ENCODE data around the gene INPP5J. TPM values are rescaled to one million over a fixed set of nuclear protein-coding genes. Genes with fewer than 3 reads are reported as not detected.

The INPP5J gene
- total and polyA plus RNA-seq, 11 donors, result 8.4 to 23.1 (median 19.5) TPM

DNA sequence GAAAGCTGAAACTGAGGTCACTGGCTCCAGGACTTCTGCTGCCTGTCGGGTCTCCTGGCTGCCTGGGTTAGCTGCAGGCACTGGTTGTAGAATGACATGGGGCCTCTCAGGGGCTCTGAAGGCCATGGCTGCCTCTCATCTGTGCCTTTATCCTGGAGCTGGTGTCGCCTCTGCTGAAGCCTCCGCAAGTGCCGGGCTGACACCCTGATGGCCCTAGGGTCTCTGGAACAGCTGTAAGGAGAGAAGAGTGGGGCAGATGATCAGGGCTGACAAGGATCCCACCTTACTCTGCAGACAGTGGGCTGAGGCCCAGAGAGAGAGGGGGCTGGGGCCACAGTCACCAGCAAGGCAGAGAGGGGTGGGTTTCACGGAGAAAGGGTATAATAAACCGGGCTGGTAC, 12.9 kb downstream of the INPP5J start:
- WGBS, 4 donors, result 88 to 95% (median 93%) methylated on average over 5 to 6 of the region's 6 CpGs
- Histone ChIP-seq H3K27me3 (peaks cover 0 to 8% (median 0%) of the 10 kb centered on the region in 9 donors), H3K4me1 (peaks cover 0 to 3% (median 0%) of the 10 kb centered on the region in 12 donors), H3K4me3 (no peak overlapping the region), H3K27ac (no peak overlapping the region), H3K9me3 (no peaks in the 10 kb centered on the region), H3K36me3 (no peaks in the 10 kb centered on the region)
- DNase-seq (no peak), ATAC-seq (no peak)
- no peak for TF ChIP-seq POLR2A (IDR thresholded peaks at IDR 0.05)
- TF ChIP-seq, protein P1, sequence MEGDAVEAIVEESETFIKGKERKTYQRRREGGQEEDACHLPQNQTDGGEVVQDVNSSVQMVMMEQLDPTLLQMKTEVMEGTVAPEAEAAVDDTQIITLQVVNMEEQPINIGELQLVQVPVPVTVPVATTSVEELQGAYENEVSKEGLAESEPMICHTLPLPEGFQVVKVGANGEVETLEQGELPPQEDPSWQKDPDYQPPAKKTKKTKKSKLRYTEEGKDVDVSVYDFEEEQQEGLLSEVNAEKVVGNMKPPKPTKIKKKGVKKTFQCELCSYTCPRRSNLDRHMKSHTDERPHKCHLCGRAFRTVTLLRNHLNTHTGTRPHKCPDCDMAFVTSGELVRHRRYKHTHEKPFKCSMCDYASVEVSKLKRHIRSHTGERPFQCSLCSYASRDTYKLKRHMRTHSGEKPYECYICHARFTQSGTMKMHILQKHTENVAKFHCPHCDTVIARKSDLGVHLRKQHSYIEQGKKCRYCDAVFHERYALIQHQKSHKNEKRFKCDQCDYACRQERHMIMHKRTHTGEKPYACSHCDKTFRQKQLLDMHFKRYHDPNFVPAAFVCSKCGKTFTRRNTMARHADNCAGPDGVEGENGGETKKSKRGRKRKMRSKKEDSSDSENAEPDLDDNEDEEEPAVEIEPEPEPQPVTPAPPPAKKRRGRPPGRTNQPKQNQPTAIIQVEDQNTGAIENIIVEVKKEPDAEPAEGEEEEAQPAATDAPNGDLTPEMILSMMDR (IDR thresholded peaks at IDR 0.05), result no peak
- intact Hi-C loops (cut with DNase I), result no loop called here

DNA sequence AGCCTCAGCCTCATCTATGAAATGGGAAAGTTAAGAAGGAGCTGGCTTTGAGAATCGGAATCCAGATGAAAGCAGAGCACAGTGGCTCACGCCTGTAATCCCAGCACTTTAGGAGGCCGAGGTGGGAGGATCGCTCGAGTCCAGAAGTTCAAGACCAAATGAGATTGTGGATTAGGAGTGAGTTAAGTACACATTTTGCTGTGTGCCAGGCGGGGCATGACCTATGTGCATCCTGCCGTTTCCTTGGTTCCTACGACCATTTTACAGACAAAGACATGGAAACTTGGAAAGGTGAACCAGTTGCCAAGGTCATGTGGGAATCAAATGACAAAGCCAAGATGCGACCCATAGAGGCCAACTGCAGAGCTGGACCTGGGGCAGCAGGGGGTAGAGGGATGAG, 13.4 kb downstream of the INPP5J start:
- no peak for TF ChIP-seq POLR2A (IDR thresholded peaks at IDR 0.05)
- TF ChIP-seq, protein P1 (IDR thresholded peaks at IDR 0.05), result no peak
- Histone ChIP-seq H3K27ac (no peak overlapping the region), H3K4me3 (no peak overlapping the region), H3K27me3 (peaks cover 0 to 8% (median 0%) of the 10 kb centered on the region in 9 donors), H3K9me3 (no peaks in the 10 kb centered on the region), H3K4me1 (peaks cover 0 to 4% (median 0%) of the 10 kb centered on the region in 12 donors), H3K36me3 (no peaks in the 10 kb centered on the region)
- DNase-seq (no peak), ATAC-seq (no peak)
- WGBS, 4 donors, result 80 to 89% (median 86%) methylated on average over 9 of the region's 9 CpGs
- intact Hi-C loops (cut with DNase I), result no loop called here

DNA sequence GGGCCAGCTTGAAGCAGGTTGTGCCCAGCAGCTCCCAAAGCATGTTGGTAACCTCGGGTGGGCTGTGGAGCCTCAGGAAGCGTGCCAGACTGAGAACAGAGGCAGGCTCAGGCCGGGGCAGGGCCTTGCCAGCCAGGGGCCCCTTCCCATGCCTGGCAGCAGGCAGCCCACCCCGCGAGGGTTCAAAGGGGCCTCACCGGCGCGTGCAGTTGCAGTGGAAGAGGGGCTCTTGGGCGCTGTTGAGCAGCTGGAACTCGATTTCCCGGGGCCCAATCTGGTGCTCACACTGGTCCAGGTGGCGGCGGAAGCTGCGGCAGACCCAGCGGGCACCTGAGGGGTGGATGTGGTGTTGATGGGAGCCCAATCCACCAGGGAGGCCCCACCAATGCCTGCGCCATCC, 13.9 kb downstream of the INPP5J start:
- DNase-seq, result peak in 1 of 5 donors; percentile 40
- intact Hi-C loops (cut with DNase I), result no loop called here
- WGBS, 4 donors, result 88 to 96% (median 92%) methylated on average over 7 to 16 of the region's 16 CpGs
- Histone ChIP-seq H3K4me1 (peaks cover 0 to 4% (median 0%) of the 10 kb centered on the region in 12 donors), H3K27ac (no peak overlapping the region), H3K4me3 (no peak overlapping the region), H3K9me3 (no peaks in the 10 kb centered on the region), H3K36me3 (no peaks in the 10 kb centered on the region), H3K27me3 (peaks cover 0 to 8% (median 0%) of the 10 kb centered on the region in 9 donors)
- TF ChIP-seq POLR2A (IDR thresholded peaks at IDR 0.05), result no peak
- TF ChIP-seq, protein P1 (IDR thresholded peaks at IDR 0.05), result no peak
- ATAC-seq, result no peak

DNA sequence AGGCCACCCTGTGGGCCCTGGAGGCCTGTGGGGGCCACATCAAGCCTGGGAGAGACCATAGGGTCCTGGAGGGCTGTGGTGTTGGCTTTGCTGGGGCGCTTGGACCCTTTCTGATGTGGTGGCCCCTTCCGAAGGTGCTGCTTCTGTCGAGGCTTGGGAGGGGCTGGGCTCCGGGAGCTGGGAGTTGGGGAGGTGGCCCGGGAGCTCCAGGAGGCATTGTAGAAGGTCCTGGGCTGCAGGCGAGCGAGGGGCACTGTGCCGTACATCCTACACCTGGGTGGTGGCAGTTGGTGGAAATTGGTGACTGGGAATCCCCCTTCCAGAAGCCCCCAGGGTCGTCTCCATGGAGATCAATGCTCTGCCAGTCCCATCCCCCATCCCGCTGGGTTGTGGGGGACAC, 15.0 kb downstream of the INPP5J start:
- TF ChIP-seq, protein P1 (IDR thresholded peaks at IDR 0.05), result no peak
- TF ChIP-seq POLR2A (IDR thresholded peaks at IDR 0.05), result no peak
- no peak for DNase-seq
- H3K4me3 ChIP-seq, result no peak overlapping the region
- intact Hi-C loops (cut with DNase I), result no loop called here
- H3K27ac ChIP-seq, result no peak overlapping the region
- H3K9me3 ChIP-seq, result no peaks in the 10 kb centered on the region
- WGBS, 4 donors, result 77 to 82% (median 81%) methylated on average over 8 to 10 of the region's 10 CpGs; no CpG with 5 or more reads in 1 of the 4 donors
- peaks cover 0 to 8% (median 0%) of the 10 kb centered on the region in 9 donors for H3K27me3 ChIP-seq
- no peak for ATAC-seq
- no peaks in the 10 kb centered on the region for H3K36me3 ChIP-seq
- H3K4me1 ChIP-seq, result peaks cover 0 to 4% (median 0%) of the 10 kb centered on the region in 12 donors

All from heart left ventricle (tissue), 16 donors.